ENCODE measurements around the gene FAM151B.
"Not testable (repeated sequence)": the region's sequence is repeated elsewhere in the genome, so short reads cannot be mapped to it uniquely, and the experiment has no call there.

The FAM151B gene

GRCh38 chr5:80487829-80488721 is at the start of gene FAM151B:
Gene FAM151B, plus strand, starts transcription at chr5:80488100. Its CDS starts 24 bp downstream, at chr5:80488124.
- peak; percentile 88 for DNase-seq

- no peak for DNase-seq
These were observed 49.2 kb upstream of the FAM151B start for GRCh38 chr5:80438739-80439138.

DNA sequence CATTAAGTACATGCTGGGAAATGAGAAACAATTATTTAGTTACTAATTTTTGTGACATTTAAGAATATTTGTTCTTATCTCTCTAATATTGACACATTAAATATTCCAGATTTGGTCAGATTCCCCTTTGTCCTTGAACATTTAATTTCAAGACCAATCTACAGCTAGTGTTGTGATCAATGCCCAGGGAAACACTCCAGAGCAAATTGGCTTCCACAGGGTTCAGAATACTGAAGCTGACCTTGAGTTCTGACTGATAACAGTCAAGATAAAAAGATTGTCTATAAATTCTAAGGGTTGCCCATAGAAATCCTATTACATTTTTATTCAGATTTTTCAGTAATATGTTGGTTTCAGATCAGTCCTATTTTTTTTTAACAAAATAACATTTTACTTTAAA is 48.7 kb upstream of the FAM151B start:
- no peak for DNase-seq

DNA sequence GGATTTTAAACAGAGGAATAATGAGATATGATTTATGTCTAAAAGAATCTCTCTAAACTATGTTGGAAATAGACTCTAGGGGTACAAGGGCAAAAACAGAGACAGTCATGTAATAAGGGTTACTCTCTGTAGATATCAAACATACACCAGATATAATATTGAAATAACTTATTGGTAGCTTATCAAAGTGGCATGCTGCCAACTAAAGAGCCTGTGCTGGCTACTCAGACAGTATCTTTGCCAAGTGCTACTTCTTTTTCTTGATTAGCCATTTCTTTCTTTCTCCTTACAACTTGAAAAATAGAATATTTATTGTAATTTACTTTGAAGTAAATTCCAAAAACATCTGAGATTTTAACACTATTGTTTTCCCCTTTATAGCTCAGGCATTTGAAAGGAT is 45.2 kb upstream of the FAM151B start:
- DNase-seq, result no peak

GRCh38 chr5:80453366-80453765 is 34.5 kb upstream of the FAM151B start:
- DNase-seq, result no peak

- DNase-seq, result no peak
These were observed 24.6 kb upstream of the FAM151B start for GRCh38 chr5:80463269-80463668.

GRCh38 chr5:80466669-80467485 is 21.0 kb upstream of the FAM151B start:
- no peak for DNase-seq

GRCh38 chr5:80468131-80468530 is 19.8 kb upstream of the FAM151B start:
- DNase-seq, result no peak

DNA sequence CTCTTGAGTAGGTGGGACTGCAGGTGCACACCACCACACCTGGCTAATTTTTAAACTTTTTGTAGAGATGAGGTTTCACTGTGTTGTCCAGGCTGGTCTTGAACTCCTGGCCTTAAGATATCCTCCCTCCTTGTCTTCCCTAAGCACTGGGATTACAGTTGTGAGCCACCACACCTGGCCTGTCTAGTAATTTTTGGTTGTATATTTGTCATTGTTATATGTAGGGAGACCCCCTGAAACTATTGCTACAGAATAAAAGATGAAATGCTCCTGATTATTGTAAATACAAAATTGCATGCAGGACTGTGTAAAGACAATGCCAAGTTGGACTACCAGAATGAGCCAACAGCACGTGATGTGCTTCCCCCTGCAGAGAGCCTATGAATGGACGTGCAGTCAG is 17.3 kb upstream of the FAM151B start:
- DNase-seq, result not testable (repeated sequence)

DNA sequence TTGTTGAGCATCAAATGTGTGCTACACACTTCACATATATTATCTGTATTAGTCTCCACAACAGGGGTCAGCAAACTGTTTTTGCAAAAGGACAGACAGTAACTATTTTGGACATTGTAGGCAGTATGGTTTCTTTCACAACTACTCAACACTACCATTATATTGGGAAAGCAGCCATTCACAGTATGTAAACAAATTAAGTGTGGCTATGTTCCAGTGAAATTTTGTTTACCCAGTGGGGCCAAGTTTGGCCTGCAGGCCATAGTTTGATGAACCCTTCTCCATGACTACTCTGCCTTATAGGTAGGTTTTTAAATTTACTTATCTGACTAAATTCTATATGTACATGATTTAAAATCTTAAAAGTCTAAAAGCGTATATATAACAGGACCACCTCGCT is 13.0 kb upstream of the FAM151B start:
- no peak for DNase-seq

GRCh38 chr5:80479713-80480112 is 8.2 kb upstream of the FAM151B start:
- DNase-seq, result no peak

- DNase-seq, result no peak
These were observed 7.5 kb upstream of the FAM151B start for GRCh38 chr5:80480354-80480753.

DNA sequence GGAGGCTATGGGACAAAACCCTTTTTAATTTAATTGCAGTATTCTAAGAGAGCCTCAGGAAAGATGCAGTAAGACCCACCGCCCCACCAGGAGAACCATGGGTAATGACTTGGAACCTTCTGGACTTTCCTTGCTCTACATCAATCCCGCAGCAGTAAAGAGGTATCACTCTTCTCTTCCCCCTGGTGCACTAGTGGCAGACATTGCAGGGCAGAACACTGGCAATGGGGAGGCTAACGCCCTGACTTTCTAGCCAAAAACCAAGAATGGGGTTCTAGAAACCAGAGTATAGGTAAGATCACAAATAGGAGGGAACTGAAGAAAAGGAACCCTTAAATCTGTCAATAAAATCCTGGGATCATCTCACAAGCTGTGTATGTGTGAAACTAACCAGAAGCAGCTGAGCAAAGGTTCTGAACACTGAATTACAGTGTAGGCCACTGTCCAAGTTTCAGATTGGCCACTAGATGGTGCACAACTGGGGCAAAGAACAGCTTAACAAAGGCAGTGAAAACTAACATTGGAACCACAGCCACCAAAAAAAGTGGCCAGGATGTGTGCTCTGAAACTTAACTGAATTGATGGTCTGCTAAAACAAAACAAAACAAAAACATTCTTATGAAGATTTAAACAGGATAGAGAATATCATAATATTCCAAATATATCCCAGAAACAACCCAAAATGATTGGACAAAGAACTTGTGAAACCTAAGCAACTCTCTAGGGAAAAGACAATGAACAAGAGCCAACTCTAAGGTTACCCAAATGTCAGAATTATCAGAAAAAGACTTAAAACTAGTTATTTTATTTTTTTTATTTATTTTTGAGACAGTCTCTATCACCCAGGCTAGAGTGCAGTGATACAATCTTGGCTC is 6.6 kb upstream of the FAM151B start:
- no peak for DNase-seq

- no peak for DNase-seq
These were observed 5.3 kb upstream of the FAM151B start for GRCh38 chr5:80482578-80482977.

DNA sequence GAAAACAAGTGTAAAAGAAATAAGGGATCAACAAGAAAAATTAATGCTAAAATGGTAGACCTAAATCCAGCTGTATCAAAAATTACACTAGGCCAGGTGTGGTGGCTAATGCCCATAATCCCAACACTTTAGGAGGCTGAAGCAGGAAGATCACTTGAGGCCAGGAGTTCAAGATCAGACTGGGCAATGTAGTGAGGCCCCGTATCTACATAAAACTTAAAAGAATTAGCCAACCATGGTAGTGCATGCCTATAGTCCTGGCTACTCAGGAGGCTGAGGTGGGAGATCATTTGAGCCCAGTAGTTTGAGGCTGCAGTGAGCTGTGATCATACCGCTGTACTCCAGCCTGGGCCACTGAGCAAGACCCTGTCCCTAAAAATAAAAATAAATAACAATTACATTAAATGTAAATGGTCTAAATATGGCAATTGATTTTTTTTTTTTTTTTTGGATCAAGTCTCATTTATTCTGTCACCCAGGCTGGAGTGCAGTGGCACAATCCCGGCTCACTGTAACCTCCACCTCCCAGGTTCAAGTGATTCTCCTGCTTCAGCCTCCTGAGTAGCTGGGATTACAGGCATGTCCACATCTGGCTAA is 4.2 kb upstream of the FAM151B start:
- DNase-seq, result no peak

DNA sequence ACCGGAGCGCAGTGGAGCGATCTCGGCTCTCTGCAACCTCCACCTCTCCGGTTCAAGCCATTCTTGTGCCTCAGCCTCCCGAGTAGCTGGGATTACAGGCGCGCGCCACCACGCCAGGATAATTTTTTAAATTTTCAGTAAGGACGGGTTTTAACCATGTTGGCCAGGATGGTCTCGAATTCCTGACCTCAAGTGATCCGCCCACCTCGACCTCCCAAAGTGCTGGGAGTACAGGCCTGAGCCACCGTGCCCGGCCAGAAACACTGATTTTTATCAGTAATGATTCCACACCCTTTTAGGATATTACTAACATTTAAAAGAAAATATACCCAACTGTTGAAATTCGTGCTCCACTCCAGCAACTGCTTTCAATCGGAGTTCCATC is 464 bp upstream of the FAM151B start:
- DNase-seq, result no peak

GRCh38 chr5:80491296-80491695 is 3.4 kb downstream of the FAM151B start:
- no peak for DNase-seq

GRCh38 chr5:80492741-80493140 is 4.8 kb downstream of the FAM151B start:
- no peak for DNase-seq

GRCh38 chr5:80493443-80493842 is 5.5 kb downstream of the FAM151B start:
- DNase-seq, result not testable (repeated sequence)

GRCh38 chr5:80495891-80496290 is 8.0 kb downstream of the FAM151B start:
- DNase-seq, result no peak

DNA sequence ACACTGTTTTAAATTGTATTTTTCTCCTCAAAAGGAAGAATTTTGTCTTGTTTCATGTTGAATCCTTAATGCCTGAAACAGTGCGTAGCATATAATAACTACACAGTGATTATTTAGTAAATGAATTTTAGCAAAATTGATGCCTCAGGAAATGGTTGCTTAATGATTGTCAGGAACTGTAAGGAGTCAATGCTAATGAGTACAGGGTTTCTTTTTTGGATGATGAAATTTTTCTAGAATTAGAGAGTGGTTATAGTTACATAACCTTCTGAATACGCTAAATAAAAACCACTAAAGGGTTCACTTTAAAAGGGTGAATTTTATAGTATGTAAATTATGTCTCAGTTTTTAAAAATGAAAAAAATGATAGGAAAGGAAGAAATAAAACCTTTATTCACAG is 14.9 kb downstream of the FAM151B start:
- no peak for DNase-seq

DNA sequence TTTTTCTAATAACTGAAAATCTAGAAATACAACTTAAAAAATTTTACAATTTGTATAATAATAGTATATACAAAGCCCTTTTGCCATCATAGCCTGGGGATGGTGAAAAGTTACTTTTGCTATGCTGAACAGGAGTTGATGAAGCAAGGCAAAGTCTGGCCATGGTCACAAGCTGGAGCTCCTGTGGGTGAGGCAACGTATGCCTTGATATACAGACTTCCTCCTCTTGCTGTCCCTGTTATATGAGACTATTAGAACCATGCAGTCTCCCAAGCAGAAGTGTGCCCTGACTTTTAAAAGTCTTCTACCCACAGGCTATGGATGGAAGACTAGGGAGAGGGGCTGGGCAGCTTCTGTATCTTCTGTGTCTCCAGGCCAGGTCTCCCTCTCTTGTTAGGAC is 15.7 kb downstream of the FAM151B start:
- no peak for DNase-seq

- no peak for DNase-seq
These were observed 16.9 kb downstream of the FAM151B start for GRCh38 chr5:80504833-80505232.

Data from NCI-H446 treated with DMSO at 0.1 percent for 48 hours (cell line).